NAMALWA (cell line): ENCODE measurements around the gene NUP210L.
A peak's percentile ranks its signal among the peaks of the same experiment; 100 is the strongest.
"Not testable (repeated sequence)": the region's sequence is repeated elsewhere in the genome, so short reads cannot be mapped to it uniquely, and the experiment has no call there.

Experiments
- DNase-seq: peaks from one replicate; pipeline ENCODE4 v3.0.0-alpha.2; 2015; ENCODE audit warnings: low spot score

NUP210L gene

GRCh38 chr1:154170547-154171222 is 15.8 kb upstream of the NUP210L start:
- no peak for DNase-seq

DNA sequence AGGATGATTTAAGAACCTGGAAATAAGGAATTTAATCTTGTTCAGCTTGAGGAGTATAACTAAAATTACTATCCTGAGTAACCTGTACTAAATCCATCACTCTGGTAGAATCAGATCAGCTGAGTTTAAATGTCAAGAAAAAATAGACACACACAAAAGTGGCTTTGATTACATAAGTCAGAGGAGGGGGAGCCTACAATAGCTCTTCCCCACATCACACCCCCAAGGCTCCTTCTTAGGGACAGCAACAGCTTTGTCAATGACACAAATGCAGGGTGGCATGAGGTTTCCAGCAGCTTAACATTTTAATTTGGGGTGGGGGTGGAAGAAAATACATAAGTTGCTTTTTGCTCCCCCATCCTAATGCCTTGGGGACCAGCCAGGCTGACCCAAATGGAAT is 12.6 kb upstream of the NUP210L start:
- DNase-seq = no peak

GRCh38 chr1:154166207-154166606 is 11.3 kb upstream of the NUP210L start:
- no peak for DNase-seq

DNA sequence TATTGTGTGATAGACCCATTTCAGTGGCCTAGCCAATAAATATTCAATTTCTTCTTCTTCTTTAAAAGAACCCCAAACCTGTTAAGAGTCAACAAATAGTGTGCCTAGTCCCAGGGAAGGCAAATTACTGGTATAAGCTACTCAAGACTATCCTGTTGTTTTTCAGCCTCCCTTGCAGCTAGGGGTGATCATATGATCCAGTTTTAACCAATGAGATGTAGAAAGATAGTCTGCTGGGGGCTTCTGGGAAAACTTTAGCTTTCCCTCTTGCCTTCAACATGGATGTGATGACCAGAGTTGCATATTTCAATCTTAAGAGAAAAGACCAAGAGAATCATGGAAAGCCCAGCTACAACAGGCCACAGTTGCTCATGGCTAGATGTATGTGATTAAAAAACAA is 4.7 kb upstream of the NUP210L start:
- no peak for DNase-seq

GRCh38 chr1:154158307-154159125 is 3.6 kb upstream of the NUP210L start:
- no peak for DNase-seq

DNA sequence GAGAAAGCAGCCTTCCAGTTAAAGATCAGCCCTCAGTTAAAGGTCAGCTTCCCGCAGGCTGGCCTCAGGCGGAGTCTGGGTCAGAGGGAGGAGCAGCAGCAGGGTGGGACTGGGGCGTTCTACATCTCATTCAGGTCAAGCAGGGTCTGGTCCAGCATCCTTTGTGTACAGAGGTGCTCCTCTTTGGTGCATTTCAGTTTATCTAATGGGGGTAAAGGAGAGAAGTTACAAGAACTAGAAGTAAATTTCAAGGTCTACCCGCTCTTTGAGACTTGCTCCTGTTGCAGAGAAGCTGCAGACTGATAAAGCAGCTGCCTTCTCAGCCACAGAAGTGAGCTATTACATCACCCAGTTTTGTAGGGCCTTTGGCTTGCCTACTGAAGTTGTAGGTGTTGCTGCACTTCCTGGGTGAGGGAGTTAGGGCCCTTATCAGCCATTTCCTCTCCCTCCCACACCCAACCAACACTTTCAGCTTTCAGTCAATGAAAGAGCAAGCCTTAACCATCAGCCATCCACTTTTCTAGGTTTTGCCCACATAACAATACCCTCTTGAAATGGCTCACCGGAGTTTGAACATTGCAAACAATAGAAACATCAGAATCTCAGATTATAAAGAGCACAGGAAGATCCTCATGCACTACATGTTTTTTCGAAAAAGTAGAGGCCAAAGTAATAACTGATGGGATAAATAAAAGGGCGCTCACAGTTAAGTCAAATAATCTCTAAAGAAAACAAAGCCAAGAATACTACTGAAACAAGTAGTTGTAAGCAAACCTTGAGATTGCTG is 2.8 kb upstream of the NUP210L start:
- peak; percentile 38 for DNase-seq

GRCh38 chr1:154155251-154155650 is 378 bp upstream of the NUP210L start:
- no peak for DNase-seq

GRCh38 chr1:154154053-154154452 is 820 bp downstream of the NUP210L start:
- DNase-seq = no peak

DNA sequence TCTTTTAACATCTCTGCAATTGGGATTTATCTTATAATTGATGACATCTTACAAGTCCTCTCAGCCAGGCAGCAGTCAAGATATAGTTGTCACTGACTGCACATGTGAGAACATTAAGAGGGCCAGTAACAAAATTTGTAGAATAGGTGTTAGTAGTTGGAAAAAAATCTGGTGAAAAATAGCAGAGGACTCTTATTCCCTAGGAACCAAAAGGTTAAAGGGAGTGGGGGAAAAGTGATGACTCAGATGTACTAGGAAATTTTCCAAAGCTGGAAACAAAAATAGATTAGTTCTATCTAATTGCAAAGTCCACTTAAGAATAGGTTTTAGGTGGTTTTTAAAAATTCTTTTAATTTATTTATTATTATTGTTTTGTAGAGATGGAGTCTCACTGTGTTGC is 3.6 kb downstream of the NUP210L start:
- no peak for DNase-seq

DNA sequence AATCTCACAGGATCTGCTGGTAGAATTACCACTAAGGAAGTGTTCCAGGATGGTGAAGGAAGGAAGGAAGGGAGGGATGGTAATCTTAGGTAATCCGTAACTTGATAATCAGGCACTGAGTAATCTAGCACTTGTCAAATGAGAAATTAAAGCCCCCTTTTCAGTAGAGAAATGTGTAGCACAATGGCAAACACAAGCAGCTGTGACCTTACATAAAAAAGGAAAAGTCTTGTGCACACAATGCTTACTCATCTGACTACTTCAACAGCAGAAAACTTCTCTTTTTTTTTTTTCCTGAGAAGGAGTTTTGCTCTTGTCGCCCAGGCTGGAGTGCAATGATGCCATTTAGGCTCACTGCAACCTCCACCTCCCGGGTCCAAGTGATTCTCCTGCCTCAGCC is 6.1 kb downstream of the NUP210L start:
- DNase-seq = no peak

DNA sequence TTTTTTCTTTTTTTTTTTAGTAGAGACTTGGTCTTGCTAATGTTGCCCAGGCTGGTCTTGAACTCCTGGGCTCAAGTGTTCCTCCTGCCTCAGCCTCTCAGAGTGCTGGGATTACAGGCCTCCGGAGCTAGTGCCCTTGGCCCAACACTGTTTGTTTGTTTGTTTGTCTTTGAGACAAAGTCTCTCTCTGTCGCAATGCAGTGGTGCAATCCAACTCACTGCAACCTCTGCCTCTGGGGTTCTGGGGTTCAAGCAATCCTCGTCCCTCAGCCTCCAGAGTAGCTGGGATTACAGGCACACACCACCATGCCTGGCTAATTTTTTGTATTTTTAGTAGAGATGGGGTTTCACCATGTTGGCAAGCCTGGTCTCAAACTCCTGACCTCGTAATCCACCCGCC is 7.4 kb downstream of the NUP210L start:
- not testable (repeated sequence) for DNase-seq

- peak; percentile 53 for DNase-seq
Observed at GRCh38 chr1:154145986-154146385, 8.9 kb downstream of the NUP210L start.

DNA sequence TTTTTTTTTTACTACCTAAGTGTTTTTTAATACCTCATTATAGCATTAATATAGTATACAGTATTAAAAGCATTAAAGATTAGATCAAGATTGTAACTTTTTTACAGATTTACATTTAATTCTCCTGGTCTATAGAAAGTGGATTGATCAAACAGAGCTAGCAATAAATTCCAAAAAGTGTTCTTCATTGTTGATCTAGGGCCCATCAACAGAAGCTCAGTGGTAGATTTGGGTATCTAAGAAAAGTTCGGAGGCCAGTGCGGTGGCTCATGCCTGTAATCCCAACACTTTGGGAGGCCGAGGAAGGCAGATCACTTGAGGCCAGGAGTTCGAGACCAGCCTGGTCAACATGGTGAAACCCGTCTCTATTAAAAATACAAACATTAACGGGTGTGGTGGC is 12.5 kb downstream of the NUP210L start:
- DNase-seq = no peak

GRCh38 chr1:154141240-154141639 is 13.6 kb downstream of the NUP210L start:
- DNase-seq = no peak

GRCh38 chr1:154137888-154138287 is 17.0 kb downstream of the NUP210L start:
- no peak for DNase-seq

- DNase-seq = no peak
Observed at GRCh38 chr1:154133256-154133655, 21.6 kb downstream of the NUP210L start.

GRCh38 chr1:154129391-154129970 is 25.4 kb downstream of the NUP210L start:
- no peak for DNase-seq

DNA sequence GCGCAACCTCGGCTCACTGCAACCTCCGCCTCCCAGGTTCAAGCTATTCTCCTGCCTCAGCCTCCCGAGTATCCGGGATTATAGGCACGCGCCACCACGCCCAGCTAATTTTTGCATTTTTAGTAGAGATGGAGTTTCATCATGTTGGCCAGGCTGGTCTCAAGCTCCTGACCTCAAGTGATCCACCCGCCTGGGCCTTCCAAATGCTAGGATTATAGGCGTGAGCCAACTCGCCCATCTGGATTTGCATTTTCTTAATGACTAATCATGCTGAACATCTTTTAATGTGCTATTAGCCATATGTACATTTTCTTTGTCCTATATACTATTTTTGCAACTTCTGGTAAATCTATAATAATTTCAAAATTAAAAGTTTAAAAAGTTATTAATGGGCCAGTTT is 31.7 kb downstream of the NUP210L start:
- DNase-seq = not testable (repeated sequence)

GRCh38 chr1:154117642-154118041 is 37.2 kb downstream of the NUP210L start:
- no peak for DNase-seq

DNA sequence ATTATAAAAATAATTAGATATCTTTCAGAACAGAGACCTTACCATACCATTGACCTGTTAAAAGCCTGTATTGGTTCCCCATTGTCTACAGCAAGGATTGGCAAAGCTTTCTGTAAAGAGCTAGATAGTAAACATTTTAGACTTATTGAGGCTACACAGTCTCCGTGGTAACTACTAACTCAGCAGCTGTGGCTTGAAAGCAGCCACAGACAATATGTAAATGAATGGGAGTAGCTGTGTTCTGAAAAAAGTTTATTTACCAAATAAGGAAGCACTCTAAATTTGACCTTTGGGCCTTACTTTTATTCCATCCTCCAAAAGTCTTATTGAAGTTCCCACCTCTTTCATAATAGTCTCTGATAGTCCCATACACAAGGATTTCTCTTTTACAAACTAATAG is 39.7 kb downstream of the NUP210L start:
- peak; percentile 71 for DNase-seq

GRCh38 chr1:154104433-154105082 is 50.3 kb downstream of the NUP210L start:
- DNase-seq = peak; percentile 58

DNA sequence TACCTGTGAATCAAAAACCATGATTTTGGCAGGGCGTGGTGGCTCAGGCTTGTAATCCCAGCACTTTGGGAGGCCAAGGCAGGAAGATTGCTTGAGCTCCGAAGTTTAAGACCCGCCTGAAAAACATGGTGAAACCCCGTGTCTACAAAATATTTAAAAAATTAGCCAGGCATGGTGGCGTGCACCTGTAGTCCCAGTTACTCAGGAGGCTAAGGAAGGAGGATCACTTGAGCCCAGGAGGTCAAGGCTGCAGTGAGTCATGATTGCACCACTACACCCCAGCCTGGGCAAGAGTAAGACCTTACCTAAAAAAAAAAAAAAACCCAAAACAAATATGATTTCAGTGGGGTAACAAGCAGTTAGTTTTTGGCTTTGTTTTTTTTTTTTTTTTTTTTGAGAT is 54.7 kb downstream of the NUP210L start:
- not testable (repeated sequence) for DNase-seq
